H9 (cell line): ENCODE results near the gene PNPLA2. TPM values are rescaled to one million over a fixed set of nuclear protein-coding genes. Genes with fewer than 3 reads are reported as not detected.

Experiments
- DNase-seq: peaks from one replicate; pipeline ENCODE4 v3.0.0-alpha.2; 2017
- H2AFZ ChIP-seq: one replicate; pipeline ENCODE4 v1.6.1; 2013; ENCODE audit warnings: mild to moderate bottlenecking, low read length, control low read depth, moderate library complexity
- H2AK5ac ChIP-seq: 2 replicates; pipeline ENCODE4 v1.6.1; 2013; ENCODE audit warnings: low read length, control low read depth, mixed read lengths; ENCODE audit not compliant: insufficient read length
- H2BK120ac ChIP-seq: one replicate; pipeline ENCODE4 v1.6.1; 2013; ENCODE audit warnings: low read depth, mild to moderate bottlenecking, low read length, control low read depth, inconsistent platforms; ENCODE audit not compliant: poor library complexity, severe bottlenecking
- H2BK12ac ChIP-seq: 2 replicates; pipeline ENCODE4 v1.6.1; 2013; ENCODE audit warnings: low read length, control low read depth, mixed read lengths, low read depth; ENCODE audit not compliant: insufficient read length
- H2BK15ac ChIP-seq: 2 replicates; pipeline ENCODE4 v1.6.1; 2013; ENCODE audit warnings: low read depth, low read length, control low read depth
- H2BK20ac ChIP-seq: one replicate; pipeline ENCODE4 v1.6.1; 2013; ENCODE audit warnings: low read depth, mild to moderate bottlenecking, low read length, control low read depth, inconsistent platforms; ENCODE audit not compliant: poor library complexity, severe bottlenecking
- H2BK5ac ChIP-seq: 2 replicates; pipeline ENCODE4 v1.6.1; 2013; ENCODE audit warnings: low read length, control low read depth, mixed read lengths; ENCODE audit not compliant: insufficient read length
- H3K14ac ChIP-seq: 2 replicates; pipeline ENCODE4 v1.6.1; 2013; ENCODE audit warnings: low read length, control low read depth; ENCODE audit not compliant: insufficient read depth
- H3K18ac ChIP-seq: 2 replicates; pipeline ENCODE4 v1.6.1; 2013; ENCODE audit warnings: low read depth, mild to moderate bottlenecking, mixed read lengths, low read length, control low read depth; ENCODE audit not compliant: insufficient read length
- H3K23ac ChIP-seq: 2 replicates; pipeline ENCODE4 v1.6.1; 2013; ENCODE audit warnings: low read length, control low read depth, mixed read lengths, low read depth; ENCODE audit not compliant: insufficient read length
- H3K23me2 ChIP-seq: 2 replicates; pipeline ENCODE4 v1.6.1; 2013; ENCODE audit warnings: low read depth, mild to moderate bottlenecking, mixed read lengths, low read length, control low read depth; ENCODE audit not compliant: insufficient read length, poor library complexity, severe bottlenecking
- H3K27ac ChIP-seq: 2 replicates; pipeline ENCODE4 v1.5.1; 2013; ENCODE audit warnings: low read length, control low read depth, mixed read lengths, low read depth; ENCODE audit not compliant: insufficient read length
- H3K27me3 ChIP-seq: 2 replicates; pipeline ENCODE4 v1.6.1; 2013; ENCODE audit warnings: low read length, control low read depth, inconsistent platforms; ENCODE audit not compliant: insufficient read depth
- H3K4ac ChIP-seq: 2 replicates; pipeline ENCODE4 v1.6.1; 2013; ENCODE audit warnings: low read depth, mild to moderate bottlenecking, control low read depth, inconsistent platforms, low read length, moderate library complexity
- H3K4me1 ChIP-seq: 2 replicates; pipeline ENCODE4 v1.6.1; 2013; ENCODE audit warnings: low read length, control low read depth, inconsistent platforms; ENCODE audit not compliant: insufficient read depth
- H3K4me2 ChIP-seq: 2 replicates; pipeline ENCODE4 v1.6.1; 2013; ENCODE audit warnings: low read length, control low read depth, mixed read lengths; ENCODE audit not compliant: insufficient read length, insufficient read depth
- H3K56ac ChIP-seq: 2 replicates; pipeline ENCODE4 v1.6.1; 2013; ENCODE audit warnings: low read depth, mild to moderate bottlenecking, mixed read lengths, low read length, control low read depth; ENCODE audit not compliant: insufficient read length
- H3K79me1 ChIP-seq: 2 replicates; pipeline ENCODE4 v1.6.1; 2013; ENCODE audit warnings: low read depth, mild to moderate bottlenecking, moderate library complexity, low read length, control low read depth, inconsistent platforms; ENCODE audit not compliant: insufficient read depth, poor library complexity, severe bottlenecking
- H3K79me2 ChIP-seq: 2 replicates; pipeline ENCODE4 v1.6.1; 2013; ENCODE audit warnings: low read length, control low read depth, inconsistent platforms; ENCODE audit not compliant: insufficient read depth
- H3K9ac ChIP-seq: 2 replicates; pipeline ENCODE4 v1.6.1; 2013; ENCODE audit warnings: low read length, control low read depth, mixed read lengths; ENCODE audit not compliant: insufficient read length; ENCODE audit errors: extremely low read depth
- H3K9me3 ChIP-seq: one replicate; pipeline ENCODE4 v1.6.1; 2013; ENCODE audit warnings: low read depth, low read length, inconsistent platforms; ENCODE audit not compliant: control insufficient read depth
- H3T11ph ChIP-seq: one replicate; pipeline ENCODE4 v1.6.1; 2013; ENCODE audit warnings: mild to moderate bottlenecking, low read length, control low read depth, inconsistent platforms
- H4K20me1 ChIP-seq: one replicate; pipeline ENCODE4 v1.6.1; 2013; ENCODE audit not compliant: control insufficient read depth, insufficient read length, insufficient read depth
- H4K5ac ChIP-seq: 2 replicates; pipeline ENCODE4 v1.6.1; 2013; ENCODE audit warnings: low read depth, mild to moderate bottlenecking, mixed read lengths, low read length, control low read depth; ENCODE audit not compliant: insufficient read length
- H4K8ac ChIP-seq: replicated peaks from 2 replicates; pipeline ENCODE4 v1.6.1; 2013; ENCODE audit warnings: low read length, control low read depth, mixed read lengths, low read depth; ENCODE audit not compliant: insufficient read length
- H4K91ac ChIP-seq: 2 replicates; pipeline ENCODE4 v1.6.1; 2013; ENCODE audit warnings: low read depth, mild to moderate bottlenecking, moderate library complexity, mixed read lengths, low read length, control low read depth; ENCODE audit not compliant: insufficient read length
- H3K27ac Mint-ChIP-seq, 3 experiments: 2 replicates in 2 of 3; 3 replicates in 1 of 3; pipeline ENCODE4 v1.8.0; 2020 to 2021; ENCODE audit warnings: mixed read lengths in 3 of 3, mild to moderate bottlenecking in 1 of 3, moderate library complexity in 1 of 3
- H3K27me3 Mint-ChIP-seq: 2 replicates; pipeline ENCODE4 v1.8.0; 2021; ENCODE audit warnings: low read depth, mild to moderate bottlenecking, moderate library complexity, mixed read lengths
- H3K36me3 Mint-ChIP-seq, 3 experiments: 2 replicates in 2 of 3; 3 replicates in 1 of 3; pipeline ENCODE4 v1.8.0; 2020 to 2021; ENCODE audit warnings: low read depth in 3 of 3, mixed read lengths in 3 of 3; ENCODE audit not compliant: insufficient read depth in 1 of 3
- H3K4me1 Mint-ChIP-seq, 2 experiments: 2 replicates each; pipeline ENCODE4 v1.8.0; 2020; ENCODE audit warnings: mixed read lengths in 2 of 2
- H3K4me3 Mint-ChIP-seq, 2 experiments: 2 replicates in 1 of 2; 3 replicates in 1 of 2; pipeline ENCODE4 v1.8.0; 2020 to 2021; ENCODE audit warnings: mild to moderate bottlenecking in 2 of 2, mixed read lengths in 2 of 2, moderate library complexity in 1 of 2
- H3K9me3 Mint-ChIP-seq, 2 experiments: 2 replicates in 1 of 2; 3 replicates in 1 of 2; pipeline ENCODE4 v1.8.0; 2020; ENCODE audit warnings: mild to moderate bottlenecking in 2 of 2, mixed read lengths in 2 of 2, moderate library complexity in 1 of 2
- WGBS: extraction: QIAGEN DNeasy Blood & Tissue Kit; methylation state at CpG from one replicate; pipeline ENCODE4 v1.1.7; 2013; ENCODE audit warnings: missing lambda C conversion rate, low lambda C conversion rate, mixed read lengths; ENCODE audit not compliant: insufficient read length; ENCODE audit errors: extremely low coverage; 5-methylcytosine and 5-hydroxymethylcytosine counted together
- total RNA-seq: library from RNA; stranded (reverse); gene quantifications from 2 replicates; pipeline ENCODE4 v1.2.1, GENCODE V29; 2021
- TF ChIP-seq, protein P1 (sequence below): fragments of 200-600 bp; sonication (generic); conservative IDR thresholded peaks from 3 replicates; pipeline ENCODE4 v1.8.0; 2021; ENCODE audit warnings: antibody characterized with exemption, mild to moderate bottlenecking

Gene PNPLA2
- total RNA-seq, 1 experiment from 2014 or later: 67.3 TPM

DNA sequence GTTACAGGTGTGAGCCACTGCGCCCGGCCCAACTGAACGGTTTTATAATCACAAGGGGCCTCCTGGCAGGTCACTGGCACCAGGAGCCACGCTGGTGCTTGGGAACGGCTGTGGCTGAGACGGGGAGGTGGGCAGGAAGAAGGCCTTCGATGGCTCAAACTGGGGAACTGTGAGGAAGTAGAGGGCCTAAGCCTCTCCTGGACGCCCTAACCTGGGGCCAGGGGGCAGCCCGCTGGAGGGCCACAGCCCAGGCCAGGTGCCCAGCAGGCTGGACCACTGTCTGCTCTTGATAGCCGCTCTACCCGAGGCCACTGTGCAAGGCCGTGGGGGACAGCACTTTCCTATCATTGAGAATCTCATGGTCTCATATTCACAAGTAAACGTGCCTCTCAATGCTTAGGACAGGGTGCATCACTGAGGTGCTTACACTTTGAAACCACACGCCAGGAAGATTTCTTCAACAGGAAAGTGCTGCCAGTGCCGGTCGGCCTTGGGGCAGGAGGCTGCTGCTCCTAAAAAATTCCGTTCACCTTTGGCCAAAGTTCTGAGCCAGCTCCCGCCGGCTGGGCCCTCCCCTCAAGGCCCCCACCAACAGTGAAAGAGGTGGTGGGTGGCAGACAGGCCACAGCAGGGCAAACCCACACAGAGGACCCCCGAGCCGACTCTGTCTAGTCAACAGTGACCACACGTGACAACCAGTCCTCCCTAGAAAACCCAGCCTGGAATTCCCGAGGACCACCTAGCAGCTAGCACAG, 48.6 kb upstream of the PNPLA2 start:
- Mint-ChIP-seq H3K4me1 (peaks cover 0 to 1% of the 10 kb centered on the region in 2 experiments; a peak in 2 of 4 replicates), H3K27me3 (no peaks in the 10 kb centered on the region), H3K36me3 (peaks cover 6 to 36% (median 36%) of the 10 kb centered on the region in 3 experiments; a peak in 6 of 7 replicates), H3K9me3 (no peaks in the 10 kb centered on the region), H3K27ac (no peak overlapping the region; a peak in 1 of 7 replicates), H3K4me3 (no peak overlapping the region; a peak in 1 of 5 replicates)
- Histone ChIP-seq H3K79me1 (peaks cover 3% of the 10 kb centered on the region), H4K5ac (no peak overlapping the region), H3K79me2 (peaks cover 2% of the 10 kb centered on the region; the same call in 1 of the 2 replicates), H3K23ac (no peak overlapping the region), H3T11ph (no peak overlapping the region), H3K27ac (no peak overlapping the region), H3K9ac (no peak overlapping the region), H3K23me2 (no peaks in the 10 kb centered on the region), H3K27me3 (no peaks in the 10 kb centered on the region), H3K4ac (no peak overlapping the region), H3K4me1 (no peaks in the 10 kb centered on the region), H3K9me3 (no peaks in the 10 kb centered on the region), H2BK120ac (no peak overlapping the region), H3K56ac (no peak overlapping the region), H2AFZ (no peak overlapping the region), H4K91ac (no peak overlapping the region), H4K8ac (no peak overlapping the region), H3K4me2 (no peak overlapping the region), H2AK5ac (no peak overlapping the region), H2BK20ac (no peak overlapping the region), H3K18ac (no peak overlapping the region), H3K14ac (no peak overlapping the region), H2BK15ac (no peak overlapping the region), H2BK12ac (no peak overlapping the region), H4K20me1 (no peaks in the 10 kb centered on the region), H2BK5ac (no peak overlapping the region)
- WGBS: no CpG with 5 or more reads among the region's 23 CpGs
- DNase-seq: no peak
- TF ChIP-seq, protein P1, sequence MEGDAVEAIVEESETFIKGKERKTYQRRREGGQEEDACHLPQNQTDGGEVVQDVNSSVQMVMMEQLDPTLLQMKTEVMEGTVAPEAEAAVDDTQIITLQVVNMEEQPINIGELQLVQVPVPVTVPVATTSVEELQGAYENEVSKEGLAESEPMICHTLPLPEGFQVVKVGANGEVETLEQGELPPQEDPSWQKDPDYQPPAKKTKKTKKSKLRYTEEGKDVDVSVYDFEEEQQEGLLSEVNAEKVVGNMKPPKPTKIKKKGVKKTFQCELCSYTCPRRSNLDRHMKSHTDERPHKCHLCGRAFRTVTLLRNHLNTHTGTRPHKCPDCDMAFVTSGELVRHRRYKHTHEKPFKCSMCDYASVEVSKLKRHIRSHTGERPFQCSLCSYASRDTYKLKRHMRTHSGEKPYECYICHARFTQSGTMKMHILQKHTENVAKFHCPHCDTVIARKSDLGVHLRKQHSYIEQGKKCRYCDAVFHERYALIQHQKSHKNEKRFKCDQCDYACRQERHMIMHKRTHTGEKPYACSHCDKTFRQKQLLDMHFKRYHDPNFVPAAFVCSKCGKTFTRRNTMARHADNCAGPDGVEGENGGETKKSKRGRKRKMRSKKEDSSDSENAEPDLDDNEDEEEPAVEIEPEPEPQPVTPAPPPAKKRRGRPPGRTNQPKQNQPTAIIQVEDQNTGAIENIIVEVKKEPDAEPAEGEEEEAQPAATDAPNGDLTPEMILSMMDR: no peak
